Right lobe of liver (tissue), 4 donors: ENCODE measurements around the gene NTN4.

Source experiments
- CTCF ChIP-seq, 4 donors: fragments of 200-600 bp in 3 of 4; fragments of 450-650 bp in 1 of 4; IDR thresholded peaks; one replicate each; pipeline versions ENCODE4 v1.5.1 to v1.8.0; 2016 to 2022; ENCODE audit warnings: antibody characterized with exemption in 4 of 4, mild to moderate bottlenecking in 2 of 4
- POLR2A ChIP-seq: fragments of 450-650 bp; IDR thresholded peaks from one replicate; pipeline ENCODE4 v1.6.1; 2017; ENCODE audit warnings: antibody characterized with exemption, mild to moderate bottlenecking
- donor health status: DM: no; HTN: no; CAD: no.
- donor health status: DM: no; HTN: no; CAD: no.
- donor health status: DM: no; HTN: yes; CAD: no.

GRCh38 chr12:95642583-95642982 lies 148.0 kb downstream of the NTN4 start:
- TF ChIP-seq CTCF (IDR thresholded peaks at IDR 0.05) (no peak), POLR2A (no peak)
